Hindlimb muscle (tissue), 1 donor: ENCODE data around the gene NUDT1. TPM values are rescaled to one million over a fixed set of nuclear protein-coding genes. Genes with fewer than 3 reads are reported as not detected.
"Not testable (repeated sequence)": the region's sequence is repeated elsewhere in the genome, so short reads cannot be mapped to it uniquely, and the experiment has no call there.

Experiments used
- DNase-seq: peaks from one replicate; pipeline ENCODE4 v3.0.0-alpha.2; 2013
- polyA plus RNA-seq: library from polyadenylated mRNA; unstranded; fragments of 120-200 nt; gene quantifications from one replicate; pipeline ENCODE4 v1.2.1, GENCODE V29; 2013; ENCODE audit not compliant: insufficient read length

Gene NUDT1
- polyA plus RNA-seq, 1 donor: 17.4 TPM

GRCh38 chr7:2249744-2250323, 7.8 kb downstream of the NUDT1 start:
- DNase-seq: no peak

GRCh38 chr7:2251381-2251780, 9.4 kb downstream of the NUDT1 start:
- peak; percentile 47 for DNase-seq

- no peak for DNase-seq
Measured at GRCh38 chr7:2251841-2252771, 10.1 kb downstream of the NUDT1 start.

GRCh38 chr7:2253021-2253420, 11.0 kb downstream of the NUDT1 start:
- DNase-seq: no peak

GRCh38 chr7:2253525-2254244, 11.7 kb downstream of the NUDT1 start:
- DNase-seq: no peak

GRCh38 chr7:2254429-2255144, 12.6 kb downstream of the NUDT1 start:
- DNase-seq: no peak

- no peak for DNase-seq
Measured at GRCh38 chr7:2255145-2256139, 13.4 kb downstream of the NUDT1 start.

- no peak for DNase-seq
Measured at GRCh38 chr7:2256306-2257045, 14.4 kb downstream of the NUDT1 start.

- no peak for DNase-seq
Measured at GRCh38 chr7:2257046-2257551, 15.1 kb downstream of the NUDT1 start.

GRCh38 chr7:2257651-2258050, 15.6 kb downstream of the NUDT1 start:
- DNase-seq: no peak

- no peak for DNase-seq
Measured at GRCh38 chr7:2258661-2259365, 16.8 kb downstream of the NUDT1 start.

GRCh38 chr7:2259480-2259879, 17.5 kb downstream of the NUDT1 start:
- DNase-seq: no peak

GRCh38 chr7:2260820-2261219, 18.8 kb downstream of the NUDT1 start:
- no peak for DNase-seq

GRCh38 chr7:2261611-2262010, 19.6 kb downstream of the NUDT1 start:
- DNase-seq: no peak

- no peak for DNase-seq
Measured at GRCh38 chr7:2263176-2263575, 21.1 kb downstream of the NUDT1 start.

- no peak for DNase-seq
Measured at GRCh38 chr7:2264158-2264557, 22.1 kb downstream of the NUDT1 start.

- no peak for DNase-seq
Measured at GRCh38 chr7:2266911-2267310, 24.9 kb downstream of the NUDT1 start.

- not testable (repeated sequence) for DNase-seq
Measured at GRCh38 chr7:2269089-2269990, 27.3 kb downstream of the NUDT1 start.
